Measurements from ENCODE around the gene PPP2R2C. TPM values are rescaled to one million over a fixed set of nuclear protein-coding genes. Genes with fewer than 3 reads are reported as not detected.

Gene PPP2R2C
- total RNA-seq, 1 experiment from 2014 or later = not detected

DNA sequence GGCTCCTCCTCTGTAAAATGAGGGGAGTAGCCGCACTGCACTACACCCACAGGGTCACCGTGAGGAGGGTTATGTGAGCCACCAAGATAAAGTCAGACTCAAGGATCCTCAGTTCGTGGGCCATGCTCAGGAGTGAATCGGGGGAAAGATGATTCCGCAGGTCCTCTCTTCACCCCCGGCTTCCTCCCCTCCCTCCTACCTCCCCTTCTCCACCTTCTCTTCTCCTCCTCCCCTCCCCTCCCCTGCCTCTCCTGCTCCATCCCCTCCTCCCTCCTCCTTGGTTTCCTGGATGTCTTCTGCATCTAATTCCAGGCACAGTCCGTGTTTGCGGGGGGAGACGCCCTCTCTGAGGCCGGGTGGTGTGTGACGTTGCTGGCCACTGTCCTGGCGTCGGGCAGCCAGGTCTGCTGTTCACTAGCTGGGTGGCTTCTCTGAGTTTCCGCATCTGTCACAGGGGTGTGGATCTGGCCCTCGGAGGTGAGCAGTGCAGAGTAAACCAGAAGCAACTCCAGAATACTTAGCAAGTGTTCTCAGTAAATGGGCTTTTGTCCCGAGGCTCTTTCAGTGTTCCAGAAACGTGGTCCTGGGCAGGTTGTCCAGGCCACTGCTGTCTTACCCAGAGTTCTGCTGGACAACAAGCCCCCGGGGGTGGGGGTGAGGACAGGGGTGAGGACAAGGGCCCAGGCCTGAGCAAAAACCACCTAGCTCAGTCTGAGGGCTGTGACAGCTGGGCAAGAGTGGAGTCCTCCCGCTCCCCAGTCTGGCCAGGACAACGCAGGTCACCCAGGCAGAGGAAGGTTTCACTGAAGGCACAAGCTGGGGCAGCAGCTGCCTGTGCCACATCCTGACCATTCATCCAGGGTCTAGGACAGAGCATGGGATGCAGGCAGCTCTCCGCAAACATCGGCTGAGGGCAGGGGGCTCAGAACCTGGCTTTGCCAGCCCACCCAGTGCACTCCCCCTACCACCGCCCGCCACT lies 92.4 kb downstream of the PPP2R2C start:
- no peaks in the 10 kb centered on the region for H3K36me3 ChIP-seq (ENCODE audit: insufficient read depth, low read length, poor library complexity, severe bottlenecking)
- DNase-seq (ENCODE audit: low spot score) = no peak
- no peaks in the 10 kb centered on the region for H3K9me3 ChIP-seq (ENCODE audit: low read depth, low read length, poor library complexity, severe bottlenecking)
- ChIA-PET CTCF (no interaction called here), POLR2A (ENCODE audit: low non-redundant PET) (no interaction called here)
- intact Hi-C loops (cut with micrococcal nuclease; ENCODE audit: unreplicated experiment) = no loop called here
- H3K4me3 ChIP-seq (ENCODE audit: low read depth, low read length, poor library complexity, severe bottlenecking) = no peak overlapping the region
- no peak for TF ChIP-seq EZH2 (IDR thresholded peaks at IDR 0.05; ENCODE audit: borderline replicate concordance, low read depth, low read length, poor library complexity, severe bottlenecking)
- TF ChIP-seq, protein P1, sequence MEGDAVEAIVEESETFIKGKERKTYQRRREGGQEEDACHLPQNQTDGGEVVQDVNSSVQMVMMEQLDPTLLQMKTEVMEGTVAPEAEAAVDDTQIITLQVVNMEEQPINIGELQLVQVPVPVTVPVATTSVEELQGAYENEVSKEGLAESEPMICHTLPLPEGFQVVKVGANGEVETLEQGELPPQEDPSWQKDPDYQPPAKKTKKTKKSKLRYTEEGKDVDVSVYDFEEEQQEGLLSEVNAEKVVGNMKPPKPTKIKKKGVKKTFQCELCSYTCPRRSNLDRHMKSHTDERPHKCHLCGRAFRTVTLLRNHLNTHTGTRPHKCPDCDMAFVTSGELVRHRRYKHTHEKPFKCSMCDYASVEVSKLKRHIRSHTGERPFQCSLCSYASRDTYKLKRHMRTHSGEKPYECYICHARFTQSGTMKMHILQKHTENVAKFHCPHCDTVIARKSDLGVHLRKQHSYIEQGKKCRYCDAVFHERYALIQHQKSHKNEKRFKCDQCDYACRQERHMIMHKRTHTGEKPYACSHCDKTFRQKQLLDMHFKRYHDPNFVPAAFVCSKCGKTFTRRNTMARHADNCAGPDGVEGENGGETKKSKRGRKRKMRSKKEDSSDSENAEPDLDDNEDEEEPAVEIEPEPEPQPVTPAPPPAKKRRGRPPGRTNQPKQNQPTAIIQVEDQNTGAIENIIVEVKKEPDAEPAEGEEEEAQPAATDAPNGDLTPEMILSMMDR (conservative IDR thresholded peaks at IDR 0.05; ENCODE audit: low read depth, low read length) = no peak
- no peaks in the 10 kb centered on the region for H3K4me1 ChIP-seq (ENCODE audit: insufficient read depth, low read length, poor library complexity, severe bottlenecking)
- peaks cover 40% of the 10 kb centered on the region for H3K27me3 ChIP-seq (replicated peaks; ENCODE audit: insufficient read depth, low read depth, low read length, poor library complexity)
- no TSS peak for BruUV-seq (replicated peaks)
- H3K27ac ChIP-seq (ENCODE audit: low read depth, low read length, poor library complexity, severe bottlenecking) = no peak overlapping the region

DNA sequence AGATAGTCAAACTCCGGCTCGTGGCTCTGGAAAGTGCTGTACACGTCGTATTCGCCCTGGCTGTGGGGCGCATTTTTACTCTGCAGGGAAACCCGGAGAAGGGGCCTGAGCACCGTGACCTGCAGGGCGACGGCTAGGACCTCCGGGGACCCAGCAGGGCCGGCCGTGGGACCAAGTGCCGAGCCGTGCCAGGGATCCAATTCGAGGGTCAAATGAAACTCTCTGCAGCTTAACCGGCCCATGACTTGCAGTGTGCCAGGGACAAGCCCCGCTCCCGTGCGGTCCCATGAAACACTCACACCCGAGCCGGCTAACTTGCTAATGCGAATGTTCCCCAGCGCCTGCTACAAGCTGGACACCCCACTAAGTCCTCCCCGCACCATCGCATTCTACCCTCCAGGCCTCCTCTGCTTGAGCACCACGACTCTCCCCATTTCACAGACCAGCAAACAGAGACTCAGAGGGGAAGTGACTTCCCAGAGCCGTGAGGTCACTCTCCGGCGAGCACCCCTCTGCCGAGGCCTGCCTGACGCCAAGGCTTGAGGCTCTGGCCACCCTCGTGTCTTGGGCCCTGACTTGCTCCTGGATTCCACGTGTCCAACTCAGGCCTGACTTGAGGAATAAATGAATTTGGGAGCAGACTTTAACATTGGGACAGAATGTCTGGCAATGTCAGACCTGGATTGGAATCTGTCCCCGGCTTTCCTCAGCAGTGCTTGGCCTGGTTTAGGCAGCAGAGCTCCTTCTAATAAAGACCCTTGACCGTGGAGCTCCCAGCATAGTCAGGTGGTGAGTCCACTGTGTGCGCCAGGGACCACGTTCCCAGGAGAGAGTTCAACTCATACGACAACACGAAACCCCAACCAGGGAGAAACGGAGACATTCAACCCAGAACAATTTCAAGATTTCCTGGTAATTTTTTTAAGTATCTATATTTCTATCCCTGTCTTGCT lies 93.6 kb downstream of the PPP2R2C start:
- intact Hi-C loops (cut with micrococcal nuclease; ENCODE audit: unreplicated experiment) = no loop called here
- ChIA-PET CTCF (interaction anchor here (0.5 kb wide), 1 partner anchor 537 kb away, joined by 3 read pairs; no protein-coding TSS in a partner anchor), POLR2A (ENCODE audit: low non-redundant PET) (no interaction called here)
- Histone ChIP-seq H3K4me1 (ENCODE audit: insufficient read depth, low read length, poor library complexity, severe bottlenecking) (no peaks in the 10 kb centered on the region), H3K9me3 (ENCODE audit: low read depth, low read length, poor library complexity, severe bottlenecking) (no peaks in the 10 kb centered on the region), H3K4me3 (ENCODE audit: low read depth, low read length, poor library complexity, severe bottlenecking) (no peak overlapping the region), H3K36me3 (ENCODE audit: insufficient read depth, low read length, poor library complexity, severe bottlenecking) (no peaks in the 10 kb centered on the region), H3K27me3 (replicated peaks; ENCODE audit: insufficient read depth, low read depth, low read length, poor library complexity) (peaks cover 29% of the 10 kb centered on the region), H3K27ac (ENCODE audit: low read depth, low read length, poor library complexity, severe bottlenecking) (no peak overlapping the region)
- DNase-seq (ENCODE audit: low spot score) = no peak
- TF ChIP-seq, protein P1 (conservative IDR thresholded peaks at IDR 0.05; ENCODE audit: low read depth, low read length) = no peak
- TF ChIP-seq EZH2 (IDR thresholded peaks at IDR 0.05; ENCODE audit: borderline replicate concordance, low read depth, low read length, poor library complexity, severe bottlenecking) = no peak
- no TSS peak for BruUV-seq (replicated peaks)

DNA sequence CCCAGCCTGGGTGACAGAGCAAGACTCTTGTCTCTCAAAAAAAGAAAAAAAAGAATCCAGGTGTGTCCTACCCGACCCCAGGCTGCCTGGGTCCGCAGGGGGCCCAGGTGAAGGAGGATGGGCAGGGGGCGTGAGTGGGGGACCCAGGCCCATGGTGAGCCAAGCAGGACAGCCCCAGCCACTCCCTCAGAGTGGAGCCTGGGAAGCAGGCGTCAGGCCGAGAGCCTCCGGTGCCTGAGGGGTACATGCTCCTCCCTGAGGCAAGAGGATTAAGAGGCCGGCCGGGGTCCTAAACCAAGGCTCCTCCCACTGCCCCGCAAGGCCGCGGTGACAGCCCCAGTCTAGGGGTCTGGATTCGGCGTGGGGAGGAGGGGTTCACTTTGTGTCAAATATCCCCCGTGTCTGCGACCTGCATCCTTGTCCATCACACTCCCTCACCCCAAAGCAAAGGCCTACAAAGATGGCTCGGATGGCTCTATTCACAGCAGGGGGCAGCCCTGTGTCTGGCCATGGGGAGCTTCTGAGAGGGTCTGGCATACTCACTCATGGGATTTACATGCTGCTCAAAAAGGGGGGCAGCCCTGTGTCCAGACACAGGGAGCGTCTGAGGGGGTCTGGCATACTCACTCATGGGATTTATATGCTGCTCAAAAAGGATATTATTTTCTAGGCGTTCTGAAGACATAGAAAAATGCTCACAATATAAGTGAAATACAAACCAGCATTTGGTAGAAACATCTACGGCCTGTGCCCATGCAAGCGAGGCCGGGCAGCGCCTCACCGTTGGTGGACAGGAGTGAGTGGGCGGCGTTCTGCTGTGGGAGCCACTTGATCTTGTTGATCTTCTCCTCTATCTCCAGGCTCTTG lies 94.6 kb downstream of the PPP2R2C start:
- Histone ChIP-seq H3K36me3 (ENCODE audit: insufficient read depth, low read length, poor library complexity, severe bottlenecking) (no peaks in the 10 kb centered on the region), H3K9me3 (ENCODE audit: low read depth, low read length, poor library complexity, severe bottlenecking) (no peaks in the 10 kb centered on the region), H3K27ac (ENCODE audit: low read depth, low read length, poor library complexity, severe bottlenecking) (no peak overlapping the region), H3K4me3 (ENCODE audit: low read depth, low read length, poor library complexity, severe bottlenecking) (no peak overlapping the region), H3K4me1 (ENCODE audit: insufficient read depth, low read length, poor library complexity, severe bottlenecking) (no peaks in the 10 kb centered on the region), H3K27me3 (replicated peaks; ENCODE audit: insufficient read depth, low read depth, low read length, poor library complexity) (peaks cover 25% of the 10 kb centered on the region)
- no TSS peak for BruUV-seq (replicated peaks)
- CTCF ChIA-PET = no interaction called here
- intact Hi-C loops (cut with micrococcal nuclease; ENCODE audit: unreplicated experiment) = no loop called here
- TF ChIP-seq, protein P1 (conservative IDR thresholded peaks at IDR 0.05; ENCODE audit: low read depth, low read length) = no peak
- TF ChIP-seq EZH2 (IDR thresholded peaks at IDR 0.05; ENCODE audit: borderline replicate concordance, low read depth, low read length, poor library complexity, severe bottlenecking) = no peak
- DNase-seq (ENCODE audit: low spot score) = no peak
- POLR2A ChIA-PET (ENCODE audit: low non-redundant PET) = no interaction called here
